Activated CD8-positive, alpha-beta memory T cell treated with anti-CD3 and anti-CD28 coated beads for 4 hours (primary cell): ENCODE data around the gene FAM222B.
A peak's percentile ranks its signal among the peaks of the same experiment; 100 is the strongest.
"Not testable (repeated sequence)": the region's sequence is repeated elsewhere in the genome, so short reads cannot be mapped to it uniquely, and the experiment has no call there.

Experiments used
- DNase-seq, 2 donors: peaks; one replicate each; pipeline ENCODE4 v3.0.0-alpha.2; 2020; ENCODE audit warnings: low read depth in 2 of 2

The FAM222B gene

DNA sequence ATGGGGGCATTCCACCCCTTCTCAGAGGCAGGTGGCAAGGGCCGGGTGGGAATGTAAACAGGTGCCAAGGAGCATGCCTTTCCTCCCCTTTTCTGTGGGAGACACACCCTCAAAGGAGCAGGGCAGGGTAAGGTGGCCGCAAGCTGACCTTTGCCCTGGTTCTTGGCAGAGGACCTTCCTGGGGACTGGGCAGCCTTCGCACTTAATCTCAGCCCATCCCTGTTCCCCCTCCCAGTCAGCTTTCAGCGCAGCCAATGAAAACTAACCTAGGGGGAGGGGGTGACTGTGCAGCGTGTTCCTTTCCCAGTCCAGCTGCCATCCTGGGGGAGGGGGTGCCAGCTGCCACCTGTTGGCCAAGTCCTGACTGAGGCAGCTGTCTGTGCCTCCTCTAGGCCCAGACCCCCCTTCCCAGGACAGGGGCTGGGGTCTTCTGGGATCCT, 96.0 kb downstream of the FAM222B start:
- no peak for DNase-seq

DNA sequence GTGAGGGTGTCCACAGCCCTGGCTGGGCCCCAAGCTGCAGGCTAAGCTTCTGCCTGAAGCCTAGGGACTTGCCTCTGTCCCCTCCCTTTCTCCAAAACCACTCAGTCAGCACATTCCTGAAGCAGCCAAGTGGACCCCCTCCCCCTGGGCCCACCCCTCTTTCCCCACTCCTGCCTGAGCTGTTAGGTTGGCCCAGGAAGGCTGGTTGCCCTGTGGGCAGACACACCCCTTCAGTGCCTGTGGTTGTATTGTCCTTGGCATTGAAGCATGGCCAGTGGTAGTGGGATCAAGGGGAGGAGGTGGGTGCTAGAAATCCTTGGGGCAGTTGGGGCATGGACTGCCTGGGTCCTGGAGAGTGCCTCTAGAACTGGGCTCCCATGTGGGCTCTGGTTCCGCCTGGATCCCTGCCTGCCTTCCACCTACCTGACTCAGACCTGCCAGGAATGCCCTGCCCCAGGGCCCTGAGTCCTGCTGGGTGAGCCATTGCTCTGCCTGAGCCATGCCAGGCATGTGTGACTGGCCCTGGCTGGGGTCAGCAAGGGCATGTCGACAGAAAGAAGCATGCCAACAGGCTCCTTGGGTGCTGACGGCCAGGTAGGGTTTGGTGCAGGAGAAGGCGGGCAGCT, 96.7 kb downstream of the FAM222B start:
- no peak for DNase-seq

DNA sequence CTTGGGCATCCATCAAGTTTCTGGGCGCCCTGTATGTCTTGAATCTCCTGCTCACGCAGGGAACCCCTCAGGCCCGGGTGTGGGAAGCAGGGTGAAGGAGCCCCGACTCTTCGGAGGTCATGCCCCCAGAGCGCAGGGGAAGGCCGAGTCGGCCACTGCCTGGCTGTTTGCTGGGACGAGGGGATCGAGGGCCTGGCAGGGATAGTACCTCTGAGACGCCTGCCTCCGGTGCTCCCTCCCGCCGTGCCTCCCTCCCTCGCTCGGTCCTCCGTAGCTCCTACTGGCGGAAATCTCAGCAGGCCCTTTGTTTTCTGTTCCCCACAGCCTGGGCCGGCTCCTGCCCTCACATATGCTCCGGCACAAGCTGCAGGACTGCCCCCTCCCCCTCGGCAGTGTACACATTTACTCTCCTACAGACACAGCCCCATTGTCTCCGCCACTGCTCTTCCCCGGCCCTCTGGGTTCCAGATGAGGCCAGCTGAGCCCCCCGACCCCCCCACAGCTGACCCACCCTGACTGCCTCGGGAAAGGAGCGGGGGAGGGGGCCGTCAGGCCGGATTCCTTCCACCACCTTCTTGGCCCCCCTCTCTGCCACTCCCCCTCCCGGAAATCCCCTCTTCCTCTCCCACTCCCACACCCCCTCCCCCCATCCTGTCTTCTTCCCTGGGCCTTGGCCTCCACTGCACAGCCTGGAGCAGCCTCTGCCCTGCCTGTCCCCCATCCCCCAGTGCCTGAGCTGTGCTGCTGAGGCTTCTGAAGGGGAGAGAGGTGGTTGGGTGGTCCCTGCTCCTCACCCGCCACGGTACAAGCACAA, 97.4 kb downstream of the FAM222B start:
- no peak for DNase-seq

DNA sequence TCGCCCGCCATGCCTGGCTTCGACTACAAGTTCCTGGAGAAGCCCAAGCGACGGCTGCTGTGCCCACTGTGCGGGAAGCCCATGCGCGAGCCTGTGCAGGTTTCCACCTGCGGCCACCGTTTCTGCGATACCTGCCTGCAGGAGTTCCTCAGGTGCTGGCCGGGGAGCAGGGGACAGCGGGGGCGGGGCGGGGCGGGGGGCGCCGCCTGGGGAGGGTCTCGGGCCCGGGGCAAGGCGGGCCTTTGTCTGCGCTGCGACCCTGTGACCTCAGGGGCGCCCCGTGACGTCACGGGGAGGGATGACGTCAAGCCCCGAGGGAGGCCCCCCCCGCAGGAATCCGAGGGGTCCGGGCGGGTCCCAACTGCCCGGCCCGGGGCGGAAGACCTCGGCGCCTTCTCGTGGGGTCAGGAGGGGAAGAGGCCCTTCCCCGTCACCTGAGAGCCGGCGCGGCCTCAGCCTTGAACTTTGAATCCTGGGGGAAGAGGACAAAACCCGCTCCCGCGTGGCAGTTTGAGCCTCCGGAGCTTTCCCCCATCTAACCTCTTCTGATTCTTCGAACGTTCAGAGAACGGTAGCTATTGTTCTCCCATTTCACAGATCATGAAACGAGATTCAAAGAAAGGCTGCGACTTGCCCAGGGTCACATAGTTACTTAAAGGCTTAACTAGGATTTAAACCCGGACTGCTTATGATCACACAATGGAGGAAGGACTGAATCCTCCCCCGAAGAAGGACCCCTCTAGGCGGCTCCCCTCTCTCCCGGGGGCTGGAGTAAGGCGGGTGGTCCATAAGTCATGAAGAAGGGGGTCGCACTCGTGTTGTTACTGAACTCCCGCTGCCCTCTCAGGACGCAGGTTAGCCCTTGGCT, 98.3 kb downstream of the FAM222B start:
- peak; percentile 48 for DNase-seq

DNA sequence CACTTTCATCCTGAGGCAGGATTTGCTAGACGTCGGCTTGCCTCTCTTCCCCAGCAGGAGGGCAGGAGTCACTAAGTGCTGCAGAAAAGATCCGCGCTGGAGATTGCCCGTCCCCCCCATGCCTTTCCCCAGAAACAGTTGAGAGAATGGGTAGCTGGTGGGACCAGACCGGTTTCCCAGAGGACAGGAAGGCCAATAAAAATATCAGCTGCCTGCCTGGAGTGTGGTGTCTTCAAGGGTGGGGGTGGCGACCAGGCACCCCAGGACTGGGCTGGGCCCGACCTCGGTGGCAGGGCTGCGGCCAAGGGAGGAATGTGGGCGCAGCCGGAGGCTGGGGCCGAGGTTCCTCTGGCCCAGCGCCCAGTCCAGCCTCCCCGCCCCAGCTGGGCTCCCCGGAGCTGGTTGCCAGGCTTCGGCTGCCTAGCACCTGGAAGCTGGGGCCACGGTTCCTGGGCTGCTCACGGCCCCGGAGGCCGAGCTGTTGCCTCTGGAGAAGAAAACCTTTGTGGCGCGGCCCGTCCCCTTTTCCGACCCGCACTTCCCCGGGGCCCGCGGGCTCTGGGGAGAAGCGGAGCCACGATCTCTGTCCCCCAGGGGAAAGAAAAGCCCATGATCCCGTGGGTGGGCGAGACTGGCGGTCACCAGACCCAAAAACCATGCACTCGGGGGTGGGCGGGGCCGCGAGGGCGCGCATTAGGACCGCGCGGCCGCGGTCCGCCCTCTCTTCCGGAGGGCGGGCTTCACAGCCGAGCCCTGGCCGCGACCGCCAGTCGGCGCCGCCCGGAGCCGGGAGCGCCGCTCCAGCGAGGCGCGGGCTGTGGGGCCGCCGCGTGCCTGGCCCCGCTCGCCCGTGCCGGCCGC, 99.1 kb downstream of the FAM222B start, which contains the start of gene TRAF4:
TRAF4 (plus strand) TSS at position 769 of the 861 bp plus-strand sequence. CDS start 102 bp downstream, outside the sequence.
- DNase-seq, result peak; percentile 49 to 55

DNA sequence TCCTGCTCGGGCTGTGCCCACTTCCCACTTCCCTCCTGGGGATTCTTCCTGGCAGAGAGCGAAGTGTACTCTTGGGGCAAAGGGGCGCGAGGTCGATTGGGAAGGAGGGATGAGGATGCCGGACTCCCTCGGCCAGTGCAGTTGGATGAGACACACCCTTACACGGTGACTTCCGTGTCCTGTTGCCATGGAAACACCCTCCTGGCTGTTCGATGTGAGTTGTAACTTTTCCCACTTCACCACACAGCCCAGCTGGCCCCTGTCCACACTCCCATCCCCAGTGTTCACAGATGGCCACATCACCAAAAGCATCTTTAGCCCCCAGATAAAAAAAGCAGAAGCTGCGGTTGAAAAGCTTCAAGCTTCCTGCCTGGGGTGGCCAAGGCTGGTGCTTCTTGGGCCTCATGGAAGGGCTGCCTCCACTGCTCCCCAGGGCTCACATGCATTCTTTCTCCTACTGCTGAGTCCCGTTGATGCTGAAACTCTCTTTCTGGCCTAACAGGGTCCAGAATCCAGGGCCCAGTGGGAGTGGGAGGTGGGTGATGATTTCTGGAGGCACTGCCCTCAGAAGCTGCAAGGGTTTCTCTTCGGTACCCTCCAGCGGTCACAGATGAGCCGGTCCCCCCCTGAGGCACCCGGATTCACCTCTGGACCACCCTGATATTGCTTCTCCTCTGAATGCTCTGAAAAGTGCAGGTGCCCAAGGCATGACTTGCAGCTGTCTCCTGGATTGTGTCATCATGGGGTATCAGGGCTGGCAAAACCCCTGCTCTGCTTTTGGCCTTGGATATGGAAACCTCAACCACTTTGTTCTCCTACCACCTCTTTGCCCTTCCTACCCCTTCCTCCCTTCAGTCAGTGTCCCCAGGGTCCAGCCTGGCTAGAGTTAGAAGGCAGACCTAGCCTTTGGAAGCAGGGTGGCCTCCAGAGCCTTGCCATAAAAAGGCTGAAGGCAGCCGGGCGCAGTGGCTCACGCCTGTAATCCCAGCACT, 100.9 kb downstream of the FAM222B start:
- no peak for DNase-seq

DNA sequence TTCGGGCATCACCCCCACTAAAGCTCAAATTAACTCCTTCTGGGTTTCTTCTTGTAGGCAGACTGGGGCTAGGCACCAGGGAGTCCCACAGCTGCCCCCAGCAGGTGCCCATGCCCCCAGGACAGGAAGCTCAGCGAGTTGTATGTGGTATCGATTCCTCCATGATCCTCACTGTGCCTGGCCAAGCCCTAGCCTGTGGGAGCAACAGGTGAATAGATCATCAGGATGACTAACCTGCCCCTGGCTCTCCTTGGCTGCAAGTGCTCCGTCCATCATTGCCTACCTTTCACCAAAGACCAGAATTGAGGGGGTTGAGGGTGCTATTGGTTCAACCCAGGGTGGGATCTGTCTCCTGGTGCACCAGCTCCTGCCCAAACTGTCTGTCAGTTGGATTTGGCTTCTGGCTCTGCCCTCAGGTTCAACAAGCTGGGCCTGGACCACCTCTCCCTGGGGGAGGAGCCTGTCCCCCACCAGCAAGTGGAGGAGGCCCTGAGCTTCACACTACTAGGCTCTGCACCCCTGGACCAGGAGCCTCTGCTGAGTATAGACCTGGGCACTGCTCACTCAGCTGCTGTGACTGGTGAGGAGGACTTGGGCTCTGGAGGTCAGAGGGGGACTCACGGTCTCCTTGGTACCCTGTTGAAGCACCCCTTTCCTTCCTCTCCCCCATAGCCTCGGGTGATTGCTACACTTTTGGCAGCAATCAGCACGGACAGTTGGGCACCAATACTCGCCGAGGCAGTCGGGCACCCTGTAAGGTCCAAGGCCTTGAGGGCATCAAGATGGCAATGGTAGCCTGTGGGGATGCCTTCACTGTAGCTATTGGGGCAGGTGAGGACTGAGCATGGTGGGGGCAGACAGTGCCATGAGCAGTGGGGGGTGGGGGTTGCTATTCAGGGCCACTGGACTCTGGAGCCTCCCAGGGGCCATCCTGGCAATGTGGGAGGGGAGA, 101.9 kb downstream of the FAM222B start:
- no peak for DNase-seq

DNA sequence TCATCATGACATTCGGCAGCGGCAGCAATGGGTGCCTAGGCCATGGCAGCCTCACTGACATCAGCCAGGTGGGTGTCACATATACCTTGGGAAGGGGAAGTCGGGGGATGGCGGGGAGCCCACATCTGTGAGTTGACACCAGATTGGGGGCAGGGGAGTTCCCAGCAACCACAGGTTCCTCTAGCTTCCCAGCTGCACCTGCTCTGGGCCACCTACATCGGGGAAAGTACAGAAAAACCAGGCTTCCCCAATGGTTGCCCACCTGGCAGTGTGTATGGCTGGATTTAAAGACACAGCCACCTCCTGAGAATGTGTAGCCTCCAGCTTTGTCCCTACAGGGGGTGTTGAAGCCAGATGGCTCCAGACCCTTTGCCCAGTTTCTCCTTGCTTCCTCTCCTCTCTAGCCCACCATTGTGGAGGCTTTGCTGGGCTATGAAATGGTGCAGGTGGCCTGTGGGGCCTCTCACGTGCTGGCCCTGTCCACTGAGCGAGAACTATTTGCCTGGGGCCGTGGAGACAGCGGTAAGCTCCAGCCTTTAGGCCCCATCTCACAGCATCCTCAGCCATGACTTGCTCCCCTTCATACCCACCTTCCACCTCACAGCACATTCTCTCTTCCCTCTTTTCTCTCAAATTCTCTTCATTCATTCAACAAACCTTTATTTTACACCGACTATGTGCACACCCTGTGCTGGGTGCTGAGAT, 103.8 kb downstream of the FAM222B start:
- DNase-seq, result peak; percentile 47 to 74

DNA sequence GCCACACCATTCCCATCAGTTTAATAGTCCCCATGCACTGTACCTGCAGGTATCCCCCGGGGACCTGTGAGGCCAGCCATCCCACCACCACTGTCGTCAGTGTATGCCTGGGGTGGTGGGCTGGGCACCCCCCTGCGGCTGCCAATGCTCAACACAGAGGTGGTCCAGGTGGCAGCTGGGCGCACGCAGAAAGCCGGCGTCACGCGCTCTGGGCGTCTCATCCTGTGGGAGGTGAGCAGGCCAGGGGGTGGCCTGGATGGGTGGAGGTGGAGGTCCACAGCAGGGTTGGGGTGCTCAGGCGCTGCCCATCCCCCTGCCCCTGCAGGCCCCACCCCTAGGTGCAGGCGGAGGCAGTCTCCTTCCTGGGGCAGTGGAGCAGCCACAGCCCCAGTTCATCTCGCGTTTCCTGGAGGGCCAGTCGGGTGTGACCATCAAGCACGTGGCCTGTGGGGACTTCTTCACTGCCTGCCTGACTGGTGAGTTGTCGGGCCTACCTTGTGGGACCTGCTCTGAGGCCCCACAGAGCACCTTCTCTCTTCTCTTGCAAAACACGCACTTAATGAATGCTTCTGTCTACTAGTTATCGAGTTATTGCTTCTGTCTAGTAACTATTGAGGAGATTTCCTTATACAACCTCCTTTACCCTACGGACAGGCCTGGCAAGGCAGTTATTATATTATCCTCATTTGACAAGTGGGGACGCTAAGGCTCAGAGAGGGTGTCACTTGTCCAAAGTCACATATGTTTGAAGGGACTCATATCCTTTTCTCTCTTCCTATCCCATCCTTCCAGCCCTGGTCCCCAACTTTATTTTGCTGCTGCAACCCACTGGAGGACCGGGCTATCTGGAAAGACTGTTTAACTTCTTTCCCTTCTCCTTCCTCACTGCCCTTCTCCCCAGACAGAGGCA, 104.6 kb downstream of the FAM222B start:
- DNase-seq, result no peak

DNA sequence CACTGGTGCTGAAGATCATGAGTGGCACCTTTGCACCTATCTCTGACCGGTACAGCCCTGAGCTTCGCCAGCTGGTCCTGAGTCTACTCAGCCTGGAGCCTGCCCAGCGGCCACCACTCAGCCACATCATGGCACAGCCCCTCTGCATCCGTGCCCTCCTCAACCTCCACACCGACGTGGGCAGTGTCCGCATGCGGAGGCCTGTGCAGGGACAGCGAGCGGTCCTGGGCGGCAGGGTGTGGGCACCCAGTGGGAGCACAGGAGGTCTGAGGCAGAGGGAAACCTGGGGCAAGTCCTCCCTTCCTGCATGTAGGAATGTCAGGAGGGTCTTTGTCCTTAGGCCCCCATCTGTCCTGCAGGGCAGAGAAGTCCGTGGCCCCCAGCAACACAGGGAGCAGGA, 105.3 kb downstream of the FAM222B start:
- DNase-seq, result no peak

DNA sequence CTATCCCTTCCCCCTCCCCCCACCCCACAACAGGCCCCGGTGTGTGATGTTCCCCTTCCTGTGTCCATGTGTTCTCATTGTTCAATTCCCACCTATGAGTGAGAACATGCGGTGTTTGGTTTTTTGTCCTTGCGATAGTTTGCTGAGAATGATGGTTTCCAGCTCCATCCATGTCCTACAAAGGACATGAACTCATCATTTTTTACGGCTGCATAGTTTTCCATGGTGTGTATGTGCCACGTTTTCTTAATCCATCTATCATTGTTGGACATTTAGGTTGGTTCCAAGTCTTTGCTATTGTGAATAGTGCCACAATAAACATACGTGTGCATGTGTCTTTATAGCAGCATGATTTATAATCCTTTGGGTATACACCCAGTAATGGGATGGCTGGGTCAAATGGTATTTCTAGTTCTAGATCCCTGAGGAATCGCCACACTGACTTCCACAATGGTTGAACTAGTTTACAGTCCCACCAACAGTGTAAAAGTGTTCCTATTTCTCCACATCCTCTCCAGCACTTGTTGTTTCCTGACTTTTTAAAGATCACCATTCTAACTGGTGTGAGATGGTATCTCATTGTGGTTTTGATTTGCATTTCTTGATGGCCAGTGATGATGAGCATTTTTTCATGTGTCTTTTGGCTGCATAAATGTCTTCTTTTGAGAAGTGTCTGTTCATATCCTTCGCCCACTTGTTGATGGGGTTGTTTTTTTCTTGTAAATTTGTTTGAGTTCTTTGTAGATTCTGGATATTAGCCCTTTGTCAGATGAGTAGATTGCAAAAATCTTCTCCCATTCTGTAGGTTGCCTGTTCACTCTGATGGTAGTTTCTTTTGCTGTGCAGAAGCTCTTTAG, 106.4 kb downstream of the FAM222B start:
- DNase-seq, result not testable (repeated sequence)

DNA sequence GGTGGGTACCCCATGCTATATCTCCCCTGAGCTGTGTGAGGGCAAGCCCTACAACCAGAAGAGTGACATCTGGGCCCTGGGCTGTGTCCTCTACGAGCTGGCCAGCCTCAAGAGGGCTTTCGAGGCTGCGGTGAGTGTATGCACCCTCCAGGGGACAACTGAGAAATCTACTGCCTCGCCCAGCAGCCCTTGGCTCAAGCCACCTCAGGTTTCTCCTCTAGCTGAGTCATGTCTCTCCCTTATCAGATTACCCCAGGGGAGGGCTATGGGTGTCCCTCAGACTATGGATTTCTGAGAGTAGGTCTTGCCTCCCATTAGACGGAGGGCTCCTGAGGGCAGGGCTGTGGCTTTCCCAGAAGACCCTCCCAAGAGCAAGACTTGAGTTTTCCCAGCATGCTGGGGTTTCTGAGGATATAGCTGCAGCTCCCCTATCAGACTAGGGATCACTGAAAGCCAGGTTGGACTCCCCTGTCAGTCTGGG, 107.3 kb downstream of the FAM222B start:
- no peak for DNase-seq

DNA sequence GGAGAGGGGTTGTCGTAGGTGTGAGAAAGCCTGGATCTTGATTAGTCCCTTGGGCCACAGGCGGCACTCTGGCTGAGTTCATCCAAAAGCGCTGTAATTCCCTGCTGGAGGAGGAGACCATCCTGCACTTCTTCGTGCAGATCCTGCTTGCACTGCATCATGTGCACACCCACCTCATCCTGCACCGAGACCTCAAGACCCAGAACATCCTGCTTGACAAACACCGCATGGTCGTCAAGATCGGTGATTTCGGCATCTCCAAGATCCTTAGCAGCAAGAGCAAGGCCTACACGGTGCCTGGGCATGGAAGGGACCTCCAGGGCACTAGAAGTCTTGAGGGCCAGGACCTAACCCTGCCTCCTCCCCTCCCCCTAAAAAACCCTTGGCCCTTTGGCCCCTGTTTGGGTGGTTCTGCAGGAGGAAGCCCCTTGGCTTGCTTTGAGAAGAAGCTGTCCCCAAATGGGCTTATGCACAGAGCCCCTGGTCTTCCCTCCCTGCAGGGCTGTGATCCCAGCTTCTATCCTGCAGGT, 107.8 kb downstream of the FAM222B start:
- DNase-seq, result no peak

DNA sequence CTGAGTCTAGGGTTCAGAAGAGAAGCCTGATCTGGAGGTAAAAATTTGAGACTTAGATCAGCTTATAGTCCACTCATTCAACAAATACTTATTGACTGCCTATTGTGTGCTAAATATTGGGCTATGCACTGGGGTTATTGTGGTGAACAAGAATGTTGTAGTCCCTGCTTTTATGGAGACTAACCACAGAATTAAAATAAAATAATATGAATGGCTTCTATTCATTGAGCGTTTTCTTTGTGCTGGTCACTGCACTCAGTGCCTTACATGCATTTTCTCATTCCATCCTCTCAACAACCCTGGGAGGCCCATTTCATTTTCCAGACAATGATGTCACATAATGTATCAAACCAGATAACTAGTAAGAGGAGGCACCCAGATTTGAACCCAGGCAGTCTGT, 109.2 kb downstream of the FAM222B start:
- DNase-seq, result no peak

DNA sequence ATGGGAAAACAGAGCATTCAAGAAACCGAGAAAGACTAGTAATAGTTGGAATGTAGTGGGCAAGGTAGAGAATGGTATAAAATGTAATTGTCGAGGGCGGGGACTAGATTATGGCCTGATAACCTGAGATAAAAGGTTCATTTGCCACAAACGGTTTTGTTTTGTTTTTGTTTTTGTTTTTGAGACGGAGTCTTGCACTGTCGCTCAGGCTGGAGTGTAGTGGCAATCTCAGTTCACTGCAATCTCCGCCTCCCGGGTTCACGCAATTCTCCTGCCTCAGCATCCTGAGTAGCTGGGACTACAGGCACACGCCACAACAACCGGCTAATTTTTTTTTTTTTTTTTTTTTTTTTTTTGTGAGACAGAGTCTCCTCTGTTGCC, 112.7 kb downstream of the FAM222B start:
- no peak for DNase-seq
